Measurements from ENCODE around the gene ABCD1.
"Not testable (repeated sequence)": the region's sequence is repeated elsewhere in the genome, so short reads cannot be mapped to it uniquely, and the experiment has no call there.

Gene ABCD1

DNA sequence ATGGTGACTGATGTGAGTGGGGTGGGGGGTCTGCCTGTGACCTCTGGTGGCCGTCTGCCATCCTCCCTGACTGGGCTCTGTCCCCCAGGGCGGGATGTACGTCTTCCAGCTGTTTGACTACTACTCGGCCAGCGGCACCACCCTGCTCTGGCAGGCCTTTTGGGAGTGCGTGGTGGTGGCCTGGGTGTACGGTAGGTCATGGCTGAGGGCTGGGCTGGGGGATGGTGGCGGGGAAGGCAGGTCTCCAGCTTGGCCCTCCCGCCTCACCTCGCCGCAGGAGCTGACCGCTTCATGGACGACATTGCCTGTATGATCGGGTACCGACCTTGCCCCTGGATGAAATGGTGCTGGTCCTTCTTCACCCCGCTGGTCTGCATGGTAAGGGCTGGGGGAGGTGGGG lies 30.4 kb upstream of the ABCD1 start:
- DNase-seq (ENCODE audit: low spot score): not testable (repeated sequence)

DNA sequence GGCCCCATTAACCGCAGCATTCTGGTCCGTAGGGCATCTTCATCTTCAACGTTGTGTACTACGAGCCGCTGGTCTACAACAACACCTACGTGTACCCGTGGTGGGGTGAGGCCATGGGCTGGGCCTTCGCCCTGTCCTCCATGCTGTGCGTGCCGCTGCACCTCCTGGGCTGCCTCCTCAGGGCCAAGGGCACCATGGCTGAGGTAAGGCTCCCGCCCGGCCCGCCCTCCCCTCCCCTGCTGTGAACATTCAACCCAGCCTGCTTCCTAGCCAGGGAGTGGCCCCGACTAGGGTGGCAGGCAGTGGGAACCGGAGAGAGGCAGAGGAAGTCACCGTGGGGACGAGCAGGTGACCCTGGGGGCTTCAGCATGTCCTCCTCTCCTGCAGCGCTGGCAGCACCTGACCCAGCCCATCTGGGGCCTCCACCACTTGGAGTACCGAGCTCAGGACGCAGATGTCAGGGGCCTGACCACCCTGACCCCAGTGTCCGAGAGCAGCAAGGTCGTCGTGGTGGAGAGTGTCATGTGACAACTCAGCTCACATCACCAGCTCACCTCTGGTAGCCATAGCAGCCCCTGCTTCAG lies 29.9 kb upstream of the ABCD1 start:
- DNase-seq (ENCODE audit: low spot score): no peak

DNA sequence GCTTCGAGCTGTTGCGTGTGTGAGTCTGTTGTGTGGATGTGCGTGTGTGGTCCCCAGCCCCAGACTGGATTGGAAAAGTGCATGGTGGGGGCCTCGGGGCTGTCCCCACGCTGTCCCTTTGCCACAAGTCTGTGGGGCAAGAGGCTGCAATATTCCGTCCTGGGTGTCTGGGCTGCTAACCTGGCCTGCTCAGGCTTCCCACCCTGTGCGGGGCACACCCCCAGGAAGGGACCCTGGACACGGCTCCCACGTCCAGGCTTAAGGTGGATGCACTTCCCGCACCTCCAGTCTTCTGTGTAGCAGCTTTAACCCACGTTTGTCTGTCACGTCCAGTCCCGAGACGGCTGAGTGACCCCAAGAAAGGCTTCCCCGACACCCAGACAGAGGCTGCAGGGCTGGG lies 28.6 kb upstream of the ABCD1 start:
- no peak for DNase-seq (ENCODE audit: low spot score)

DNA sequence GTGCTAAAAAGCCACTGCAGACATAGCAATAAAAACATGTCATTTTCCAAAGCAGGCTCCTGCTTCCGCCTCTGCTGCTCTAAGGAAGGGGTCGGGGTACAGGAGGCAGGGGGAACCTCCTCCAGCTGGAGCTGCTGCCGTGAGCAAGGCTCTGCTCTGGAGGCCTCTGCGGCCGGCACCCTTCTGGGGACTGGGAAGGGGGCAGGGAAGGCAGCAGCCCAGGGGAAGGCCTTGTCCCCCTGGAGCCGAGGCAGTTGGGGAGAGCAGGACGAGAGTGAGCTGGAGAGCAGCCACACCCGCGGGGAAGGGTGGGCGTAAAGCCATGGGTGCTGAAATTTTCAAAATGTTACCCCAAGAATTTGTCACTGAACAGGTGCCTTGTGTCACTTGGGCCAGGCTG lies 28.1 kb upstream of the ABCD1 start:
- DNase-seq (ENCODE audit: low spot score): not testable (repeated sequence)

DNA sequence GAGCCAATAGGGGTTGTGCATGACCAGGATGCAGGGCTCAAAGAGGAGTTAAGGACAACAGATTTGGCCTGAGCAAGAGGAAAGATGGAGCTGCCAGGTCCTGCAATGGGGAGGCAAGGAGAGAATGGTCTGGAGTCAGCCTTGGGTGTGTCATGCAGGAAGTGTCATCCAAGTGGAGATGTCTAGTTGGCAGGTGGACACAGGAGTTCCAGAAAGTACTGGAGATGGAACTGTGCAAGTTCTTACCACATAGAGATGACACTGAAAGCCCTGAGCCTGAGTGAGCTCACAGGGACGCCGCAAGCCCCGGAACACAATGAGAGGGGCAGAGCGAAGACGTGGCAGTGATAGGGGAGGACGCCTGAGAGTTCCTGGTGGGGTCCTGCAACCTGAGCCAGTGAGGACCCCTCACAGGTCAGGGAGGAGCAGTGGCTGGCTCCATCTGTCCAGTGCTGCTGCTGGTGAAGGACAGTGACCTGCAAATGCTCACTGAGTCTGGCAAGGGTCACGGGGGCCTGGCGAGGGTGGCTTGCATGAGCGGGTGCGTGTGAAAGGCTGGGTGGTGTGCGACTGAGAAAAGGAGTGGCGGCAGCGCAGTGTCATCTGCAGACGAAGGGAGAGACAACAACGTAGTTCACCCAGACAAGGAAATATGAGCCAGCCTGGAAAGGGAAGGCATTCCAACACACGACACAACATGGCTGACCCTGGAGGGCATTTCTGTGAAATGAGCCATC lies 27.5 kb upstream of the ABCD1 start:
- DNase-seq (ENCODE audit: low spot score): not testable (repeated sequence)

DNA sequence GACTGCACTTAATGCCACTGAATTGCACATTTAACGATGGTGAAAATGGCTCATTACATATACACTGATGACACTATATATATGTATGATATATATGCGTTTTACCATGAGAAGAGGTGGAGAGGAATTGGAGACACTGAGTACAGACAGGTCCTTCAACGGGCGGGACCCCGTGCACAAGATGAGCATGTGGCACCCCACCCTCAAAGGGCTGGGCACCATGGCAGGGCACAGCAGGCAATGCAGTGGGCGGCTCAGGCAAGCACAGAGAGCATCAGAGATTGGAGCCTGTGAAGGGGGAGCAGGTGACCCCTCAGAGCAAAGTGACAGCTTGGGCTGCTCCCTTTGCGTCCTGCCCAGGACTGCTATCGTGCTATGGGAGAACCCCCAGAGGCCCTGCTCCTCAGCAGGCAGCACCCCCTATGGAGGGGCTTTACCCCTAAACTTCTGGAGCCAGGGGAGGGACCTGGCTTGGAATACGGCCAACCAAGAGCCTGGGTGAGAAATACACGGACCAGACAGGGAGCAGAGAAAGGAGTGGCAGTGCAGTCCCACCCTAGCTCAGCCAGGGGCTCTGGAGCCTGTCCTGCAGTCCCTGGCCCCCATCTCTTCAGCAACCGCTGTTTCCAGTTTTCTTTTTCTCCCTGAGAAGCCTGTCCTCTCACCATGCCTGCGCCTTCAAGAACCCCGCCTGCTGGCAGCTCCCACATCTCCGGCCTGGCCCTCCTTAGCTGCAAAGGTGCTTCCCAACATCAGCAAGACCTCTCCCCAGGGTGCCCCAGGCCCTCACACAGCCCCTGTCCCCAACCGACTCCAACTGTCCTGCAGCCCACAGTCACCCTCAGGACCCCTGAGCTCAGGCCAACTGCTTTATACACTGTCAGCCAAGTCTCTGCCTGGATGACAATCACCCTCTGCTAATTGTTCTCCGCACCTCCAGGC lies 26.5 kb upstream of the ABCD1 start:
- no peak for DNase-seq (ENCODE audit: low spot score)

DNA sequence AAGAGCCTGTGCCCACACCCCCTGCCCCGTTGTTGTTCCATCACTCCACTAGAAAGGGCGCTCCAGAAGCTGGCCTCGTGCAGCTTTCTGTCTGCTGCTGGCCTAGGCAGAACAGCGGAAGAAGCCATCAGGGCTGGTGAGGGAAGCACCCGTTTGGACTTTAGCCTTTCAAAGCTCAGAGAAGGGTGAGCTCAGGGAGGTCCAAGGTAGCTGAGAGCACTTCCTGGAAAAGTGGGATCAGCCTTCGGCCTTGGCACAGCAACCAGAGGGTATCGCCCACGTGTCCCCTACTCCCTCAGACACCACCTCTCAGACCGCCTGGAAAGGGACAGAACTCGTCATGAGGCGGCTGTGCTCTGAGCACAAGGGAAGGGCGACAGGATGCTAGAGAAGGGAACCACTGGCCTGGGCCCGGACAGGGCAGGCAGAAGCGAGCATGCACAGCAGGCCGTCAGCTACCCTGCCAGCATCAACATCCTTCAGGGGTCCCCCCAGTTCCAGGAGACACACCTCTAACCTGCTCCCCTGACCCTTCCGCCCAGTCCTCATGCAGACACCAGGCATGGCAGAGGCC lies 25.4 kb upstream of the ABCD1 start:
- not testable (repeated sequence) for DNase-seq (ENCODE audit: low spot score)

DNA sequence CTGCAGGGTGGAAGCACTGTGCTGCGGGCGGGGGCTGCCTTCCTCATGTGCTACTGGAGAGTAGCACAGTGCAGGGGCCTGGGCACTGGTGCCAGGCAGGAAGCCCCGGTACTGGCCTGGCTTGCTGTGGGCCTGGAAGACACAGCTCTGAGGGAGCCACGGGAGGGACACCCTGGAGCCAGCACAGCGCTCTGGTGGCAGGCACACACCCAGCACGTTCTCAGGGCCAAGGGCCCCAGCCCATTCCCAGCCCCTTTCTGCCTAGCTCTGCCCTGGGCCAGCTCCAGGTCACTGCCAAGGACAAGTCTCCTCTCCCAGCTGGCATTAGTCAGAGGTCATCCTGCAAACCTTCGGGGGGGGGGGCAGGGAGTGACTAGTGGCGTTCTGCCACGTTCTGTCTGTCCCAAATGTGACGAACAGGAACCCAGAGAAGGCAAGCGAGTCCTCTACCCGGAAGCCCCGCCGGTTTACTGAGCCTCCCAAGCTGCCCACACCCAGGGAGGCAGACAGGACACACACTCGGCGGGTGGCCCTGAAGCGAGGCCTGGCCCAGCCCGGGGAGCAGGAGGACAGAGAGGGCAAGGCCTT lies 24.8 kb upstream of the ABCD1 start:
- DNase-seq (ENCODE audit: low spot score): not testable (repeated sequence)

DNA sequence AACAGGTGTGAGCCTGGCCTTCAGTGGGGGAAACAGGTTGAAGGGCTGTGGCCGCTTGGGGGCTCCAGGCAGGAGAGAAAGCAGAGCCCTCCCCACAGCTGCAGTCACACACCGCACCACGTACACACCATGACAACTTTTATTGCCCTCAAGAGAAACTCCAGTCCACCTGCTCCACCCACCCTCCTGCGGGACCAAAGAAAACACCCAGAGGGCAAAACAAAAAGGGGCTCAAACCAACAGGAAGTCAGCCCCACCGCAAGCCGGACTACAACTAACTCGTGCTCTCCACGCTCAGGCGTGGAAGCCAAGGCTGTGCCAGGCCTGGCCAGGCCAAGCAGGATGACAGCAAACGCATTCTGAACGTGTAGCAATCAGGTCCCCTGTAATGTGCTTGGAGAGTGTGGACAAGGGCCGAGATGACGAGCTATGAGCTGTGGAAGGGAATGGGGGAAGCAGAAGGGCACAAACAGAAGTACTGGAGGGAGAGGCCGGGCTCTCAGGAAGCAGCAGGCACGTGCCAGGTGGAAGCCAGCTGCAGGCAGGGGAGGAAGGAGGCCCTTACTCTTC lies 24.2 kb upstream of the ABCD1 start:
- no peak for DNase-seq (ENCODE audit: low spot score)

DNA sequence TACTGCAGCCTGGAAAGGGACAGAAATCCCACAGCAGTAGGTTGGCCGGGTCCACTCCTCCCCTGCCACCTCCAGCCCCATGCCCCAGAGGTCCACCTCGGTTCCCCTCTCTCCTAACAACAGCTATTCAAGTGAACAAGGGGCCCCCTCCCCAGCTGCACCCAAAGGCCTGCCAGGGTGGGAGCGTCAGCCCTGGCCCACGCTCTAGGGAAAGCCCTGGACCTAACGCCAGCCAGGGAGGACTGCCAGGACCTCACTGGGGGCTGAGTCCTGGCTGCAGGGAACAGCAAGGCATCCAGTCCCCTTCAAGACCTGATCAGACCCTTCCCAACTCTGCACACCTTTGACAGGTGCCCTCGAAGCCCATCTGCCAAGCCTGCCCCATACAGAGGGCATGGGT lies 23.7 kb upstream of the ABCD1 start:
- no peak for DNase-seq (ENCODE audit: low spot score)

DNA sequence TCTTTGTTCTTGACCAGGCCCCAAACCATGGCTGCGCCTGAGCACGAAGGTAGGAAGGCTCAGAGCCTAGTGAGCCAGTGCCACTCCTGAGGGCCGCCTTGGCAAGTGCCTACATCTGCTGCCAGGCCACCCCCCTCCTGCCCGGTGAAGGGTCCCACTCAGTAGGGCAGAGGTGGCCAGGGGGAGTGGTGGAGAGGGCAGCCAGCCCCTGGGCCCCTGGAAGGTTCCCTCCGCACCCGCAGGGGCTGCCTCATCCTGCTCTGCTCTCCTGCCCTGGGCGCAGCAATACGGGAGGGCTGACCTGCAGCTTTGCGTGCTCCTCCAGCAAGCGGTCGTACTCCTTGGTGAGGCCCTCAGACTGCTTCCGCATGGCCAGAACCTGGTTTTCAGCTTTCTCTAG lies 22.9 kb upstream of the ABCD1 start:
- DNase-seq (ENCODE audit: low spot score): no peak

DNA sequence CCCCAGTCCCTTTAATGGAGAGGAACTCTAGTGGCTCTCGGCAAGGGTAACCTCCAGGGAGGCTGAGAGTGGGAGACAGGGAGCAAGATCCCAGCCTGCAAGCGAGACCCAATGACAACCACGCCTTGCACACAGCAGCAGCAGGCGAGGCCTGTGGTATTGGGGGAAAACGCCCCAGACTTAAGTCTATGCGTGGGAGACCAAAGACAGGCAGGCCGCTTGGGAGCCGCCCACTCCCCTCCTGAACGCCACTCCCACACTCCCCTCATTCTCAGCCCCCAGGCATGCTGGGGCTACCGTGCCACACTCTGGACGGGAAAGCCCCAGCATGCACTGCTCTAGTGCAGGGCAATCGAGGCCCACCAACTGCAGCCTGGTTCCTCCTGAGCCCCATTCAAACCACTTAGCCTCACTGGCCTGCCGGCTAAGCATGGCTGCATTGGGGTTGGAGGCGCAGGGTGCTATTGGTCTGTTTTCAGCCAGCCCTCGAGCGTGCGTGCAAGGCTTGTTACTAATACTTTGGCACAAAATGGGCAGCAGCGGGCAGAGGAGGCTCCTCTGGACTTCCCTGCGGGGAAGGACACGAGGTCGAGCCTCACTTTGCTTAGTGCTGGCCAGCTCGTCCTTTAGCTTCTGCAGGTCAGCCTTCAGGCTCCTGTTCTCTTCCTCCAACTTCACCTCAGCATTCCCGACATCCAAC lies 22.2 kb upstream of the ABCD1 start:
- DNase-seq (ENCODE audit: low spot score): no peak

DNA sequence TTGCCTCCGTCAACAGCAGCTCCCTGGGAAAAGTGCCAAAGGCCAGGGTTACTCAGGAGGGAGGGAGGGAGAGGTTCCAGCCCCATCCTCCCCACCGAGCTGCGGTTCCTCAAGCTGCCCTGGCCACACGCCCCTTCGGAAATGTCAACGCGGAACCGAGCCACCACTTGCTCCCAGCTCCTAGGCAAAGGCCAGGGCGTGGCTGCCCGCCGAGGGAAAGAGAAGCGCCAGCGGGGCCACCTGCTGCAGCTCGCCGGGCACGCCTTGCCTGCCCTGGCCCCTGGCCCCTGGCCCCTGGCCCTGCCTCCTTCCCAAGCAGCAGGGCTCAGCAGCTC lies 21.7 kb upstream of the ABCD1 start:
- DNase-seq (ENCODE audit: low spot score): no peak

DNA sequence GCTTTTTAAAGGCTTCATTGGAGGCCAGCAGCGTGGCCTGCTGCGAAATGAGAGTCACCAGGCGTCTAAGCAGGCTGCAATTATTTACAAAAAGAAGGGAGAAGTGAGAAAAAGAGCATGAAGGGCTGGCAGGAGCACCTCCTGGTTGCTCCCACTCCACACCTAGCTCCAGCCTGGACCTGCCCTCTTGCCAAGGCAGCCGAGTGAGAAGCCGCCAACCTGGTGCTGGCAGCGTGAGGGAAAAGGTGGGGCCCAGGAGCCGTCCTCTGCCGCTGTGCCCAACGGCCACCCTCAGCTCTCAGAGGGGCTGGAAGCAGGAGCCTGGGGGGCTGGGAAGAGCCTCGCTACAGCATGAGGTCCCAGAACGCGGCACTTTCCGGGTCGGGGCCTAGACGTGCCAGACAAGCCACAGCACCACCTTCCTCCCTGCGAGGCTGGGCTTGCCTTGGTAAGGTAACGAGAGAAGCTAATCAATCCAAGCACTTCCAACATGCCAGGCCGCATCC lies 20.6 kb upstream of the ABCD1 start:
- no peak for DNase-seq (ENCODE audit: low spot score)

DNA sequence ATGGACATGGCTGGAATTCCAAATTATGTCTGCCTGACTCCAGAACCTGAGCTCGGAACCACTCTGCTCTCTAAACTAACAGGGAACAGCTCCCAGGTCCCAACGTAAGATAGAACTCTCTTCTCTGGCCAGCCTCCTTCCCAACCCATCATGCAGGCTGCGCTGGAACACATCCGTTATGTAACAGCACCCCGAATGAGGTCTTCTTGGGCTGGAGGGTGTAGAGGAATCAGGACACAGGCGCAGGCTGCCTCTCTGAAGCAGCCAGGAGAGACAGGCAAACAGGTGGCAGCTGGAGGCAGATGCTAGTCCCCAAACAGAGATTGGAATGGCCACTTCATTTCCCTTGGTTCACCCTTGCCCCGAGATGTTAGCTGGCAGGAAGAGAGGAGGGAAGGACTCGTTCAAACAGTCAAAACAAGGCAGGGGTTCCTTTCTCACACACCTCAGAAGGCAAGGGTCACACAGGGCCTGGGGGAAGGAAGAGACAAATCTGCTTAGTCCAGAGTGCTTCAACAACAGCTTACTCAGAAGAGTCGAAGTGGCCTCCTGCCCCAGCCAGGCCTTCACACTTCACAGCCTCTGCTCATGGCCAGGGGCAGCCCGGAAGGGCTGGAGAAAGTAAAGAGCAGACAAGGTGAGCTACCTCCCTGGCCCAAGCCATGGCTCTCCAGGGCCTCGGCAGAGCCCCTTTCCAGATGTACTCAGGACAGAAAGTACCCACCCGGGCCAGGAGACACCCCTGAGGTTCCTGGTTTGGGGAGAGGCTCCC lies 19.8 kb upstream of the ABCD1 start:
- not testable (repeated sequence) for DNase-seq (ENCODE audit: low spot score)

DNA sequence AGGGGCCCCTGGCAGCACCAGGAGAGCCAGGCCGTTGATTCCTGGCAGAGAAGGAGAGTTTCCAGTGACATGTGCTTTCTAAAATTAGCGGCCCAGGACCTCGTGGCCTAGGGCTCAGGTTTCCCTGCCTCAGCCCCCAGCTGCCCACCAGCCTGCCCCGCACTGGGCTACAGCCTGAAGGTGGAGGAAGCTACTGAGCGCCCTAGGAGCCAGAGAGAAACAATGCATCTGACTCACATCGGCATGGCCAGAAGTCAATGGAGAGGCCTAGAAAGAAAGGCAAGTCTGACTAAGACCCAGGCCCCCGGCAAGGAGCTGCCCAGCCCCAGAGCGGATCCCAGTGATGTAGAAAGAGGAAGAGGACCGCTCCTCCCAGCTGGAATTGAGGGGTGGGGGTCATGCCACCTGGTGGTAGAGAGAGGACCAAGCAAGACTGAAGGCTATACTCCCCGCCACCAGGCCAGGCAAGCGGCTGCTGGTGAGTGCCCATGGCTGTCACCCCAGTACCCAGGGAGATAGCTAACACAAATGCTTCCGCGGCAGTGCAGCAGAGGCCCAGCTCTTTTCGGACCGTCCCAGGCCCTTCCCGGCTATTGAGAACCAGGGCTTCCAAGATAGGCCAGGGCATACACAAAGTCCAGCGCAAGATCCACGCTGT lies 19.1 kb upstream of the ABCD1 start:
- not testable (repeated sequence) for DNase-seq (ENCODE audit: low spot score)

DNA sequence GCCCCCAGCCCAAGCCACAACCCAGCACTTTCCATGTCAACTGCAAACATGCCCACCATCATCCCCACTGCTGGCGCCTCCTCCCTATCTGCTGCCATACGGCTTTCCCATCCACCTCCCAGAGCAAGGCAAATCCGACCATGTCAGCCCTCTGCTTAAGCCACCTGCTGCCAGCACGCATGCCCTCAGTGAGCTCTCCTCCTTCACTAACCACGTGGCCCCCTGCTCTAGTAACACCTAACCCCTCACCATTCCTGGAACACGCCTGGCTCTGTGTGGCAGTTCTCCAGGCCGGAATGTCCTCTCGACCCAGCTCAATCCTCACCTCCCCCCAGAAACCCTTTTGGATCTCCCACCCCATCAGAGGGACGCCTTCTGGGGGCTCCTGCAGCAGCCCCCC lies 17.9 kb upstream of the ABCD1 start:
- DNase-seq (ENCODE audit: low spot score): no peak

DNA sequence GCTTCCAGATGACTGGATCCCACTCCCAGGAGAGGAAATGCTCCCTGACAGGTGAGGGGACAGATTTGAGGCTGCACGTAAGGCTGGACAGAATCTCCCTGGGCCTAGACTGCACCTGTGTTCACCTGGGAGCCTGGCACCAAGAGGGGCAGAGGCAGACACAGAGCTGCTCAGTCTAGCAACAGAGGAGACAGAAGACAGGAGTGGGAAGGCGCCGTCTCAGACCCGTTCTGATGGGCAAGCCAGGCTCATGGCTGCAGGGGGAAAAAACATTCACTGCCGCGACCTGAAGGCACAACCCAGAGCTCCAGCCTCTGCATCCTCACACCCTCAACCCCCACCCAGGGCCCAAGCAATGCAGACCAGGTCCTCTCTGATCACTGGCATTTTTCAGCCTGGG lies 17.2 kb upstream of the ABCD1 start:
- DNase-seq (ENCODE audit: low spot score): no peak

DNA sequence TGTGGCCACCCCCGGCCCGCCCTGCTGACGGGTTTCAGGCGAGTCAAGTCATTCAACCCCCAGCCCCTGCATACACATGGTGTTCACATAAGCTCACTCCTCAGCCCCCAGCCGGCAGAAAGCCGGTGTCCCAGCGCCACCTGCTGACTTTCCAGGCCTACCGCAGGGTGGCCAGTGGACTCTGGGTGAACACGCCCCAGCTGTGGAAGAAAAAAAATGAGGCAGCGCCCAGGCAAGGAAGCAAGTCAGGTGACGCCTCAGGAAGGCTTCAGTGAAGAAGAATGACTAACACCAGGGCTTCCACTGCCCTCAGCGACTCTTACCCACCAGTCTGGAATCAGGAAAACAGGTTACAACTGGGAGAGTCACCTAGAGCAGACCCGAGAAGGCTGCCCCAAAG lies 16.2 kb upstream of the ABCD1 start:
- DNase-seq (ENCODE audit: low spot score): peak; percentile 72
